Activated CD4-positive, alpha-beta T cell treated with anti-CD3 and anti-CD28 coated beads, Interleukin-2, Interleukin-4, amounts not matched to agents 100 ng/mL and 50 ng/mL, durations not matched to agents 16 hours and 8 hours (primary cell): ENCODE results near the gene SOHLH2.

Experiments
- DNase-seq: peaks from one replicate; pipeline ENCODE4 v3.0.0-alpha.2; 2020; ENCODE audit warnings: low spot score

SOHLH2 gene

DNA sequence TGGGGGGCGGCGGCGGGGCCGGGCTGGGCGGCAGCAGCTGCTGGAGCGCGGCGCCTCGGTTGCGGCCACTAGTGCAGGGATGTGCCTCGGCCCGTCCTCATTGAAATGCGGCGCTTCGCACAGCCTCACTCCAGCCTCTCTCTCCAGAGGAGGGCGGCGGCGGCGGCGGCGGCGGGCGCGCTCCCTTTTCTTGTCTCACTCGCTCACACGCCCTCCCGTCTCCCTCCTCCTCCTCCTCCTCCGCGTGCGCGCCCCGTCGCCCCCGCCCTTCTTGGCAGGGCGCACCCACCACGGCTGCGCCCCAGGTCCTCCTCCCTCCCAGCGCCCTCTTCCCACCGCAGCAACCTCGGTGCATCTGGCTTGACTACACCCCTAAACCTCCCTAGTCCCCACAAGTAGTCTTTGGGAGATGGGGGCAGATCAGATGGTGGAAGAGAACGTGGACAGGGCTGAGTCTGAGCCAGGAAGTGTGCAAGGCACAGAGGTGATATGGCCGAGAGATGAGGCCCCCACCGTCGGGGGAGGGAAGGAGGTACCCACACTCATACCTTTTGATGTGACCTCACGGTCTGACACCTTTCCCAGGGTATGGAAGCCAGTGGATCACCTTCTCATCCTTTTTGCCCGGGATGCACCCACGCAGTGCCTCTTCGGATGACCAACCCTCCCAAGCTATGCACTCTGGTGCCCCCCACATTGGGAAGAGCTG is 83.0 kb downstream of the SOHLH2 start, which contains the start of gene DCLK1:
Gene DCLK1, minus strand, starts transcription at position 161 of the 709 bp plus-strand sequence.
- no peak for DNase-seq

GRCh38 chr13:36130552-36131221 is 83.7 kb downstream of the SOHLH2 start:
- no peak for DNase-seq

DNA sequence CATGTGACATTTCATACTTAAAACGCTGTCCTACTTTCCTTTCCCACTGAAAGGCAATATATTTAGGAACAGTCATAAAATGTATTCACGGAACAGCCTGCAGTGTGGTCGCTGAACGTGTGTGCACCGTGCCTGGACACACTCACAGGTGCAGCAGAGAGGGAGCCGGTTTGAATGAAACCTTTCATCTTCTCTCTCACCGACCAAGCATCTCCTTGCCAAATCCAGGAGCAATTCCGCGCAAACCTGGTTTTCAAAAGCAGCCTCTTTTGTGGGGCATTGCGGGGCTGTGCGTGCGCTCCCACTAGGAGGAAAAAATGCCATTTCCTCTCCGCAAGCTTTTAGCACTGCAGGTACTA is 84.2 kb downstream of the SOHLH2 start:
- DNase-seq = no peak

DNA sequence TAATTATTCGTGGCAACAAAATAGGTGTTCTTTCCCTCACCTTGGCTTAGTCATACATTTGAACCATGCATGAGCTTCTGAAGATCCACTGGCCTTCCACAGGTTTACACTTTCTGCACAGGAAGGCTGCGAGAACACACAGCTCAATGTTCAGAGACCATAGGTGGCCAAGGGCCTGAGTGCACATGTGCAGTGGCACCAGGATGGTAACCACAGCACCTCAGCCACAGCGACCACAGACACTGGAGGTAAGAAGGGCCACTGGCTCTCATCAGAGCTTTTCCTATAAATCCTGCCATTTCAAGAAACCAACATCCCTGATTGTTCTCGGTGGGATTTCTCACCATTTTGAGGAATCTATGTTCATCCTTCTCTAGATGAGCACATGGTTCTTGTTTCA is 84.8 kb downstream of the SOHLH2 start:
- no peak for DNase-seq

DNA sequence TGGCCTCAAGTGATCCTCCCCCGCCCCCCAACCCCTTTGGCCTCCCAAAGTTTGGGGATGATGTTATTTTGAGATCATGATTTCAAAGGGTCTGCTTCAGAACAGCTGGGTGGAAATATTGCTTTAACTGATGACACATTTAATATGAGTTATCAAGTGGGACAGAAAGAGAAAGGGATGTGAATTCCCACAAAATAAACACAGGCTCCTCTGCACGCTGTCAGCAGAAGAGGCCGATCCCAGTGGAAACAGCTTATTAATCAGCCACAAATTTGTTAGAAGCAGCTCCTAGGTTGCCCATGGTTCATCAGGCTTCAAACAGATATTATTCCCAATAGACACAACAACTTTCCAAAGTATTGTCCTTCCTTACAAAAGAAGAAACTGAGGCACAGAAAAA is 87.9 kb downstream of the SOHLH2 start:
- no peak for DNase-seq

- no peak for DNase-seq
These were observed 88.5 kb downstream of the SOHLH2 start for GRCh38 chr13:36125841-36126240.

DNA sequence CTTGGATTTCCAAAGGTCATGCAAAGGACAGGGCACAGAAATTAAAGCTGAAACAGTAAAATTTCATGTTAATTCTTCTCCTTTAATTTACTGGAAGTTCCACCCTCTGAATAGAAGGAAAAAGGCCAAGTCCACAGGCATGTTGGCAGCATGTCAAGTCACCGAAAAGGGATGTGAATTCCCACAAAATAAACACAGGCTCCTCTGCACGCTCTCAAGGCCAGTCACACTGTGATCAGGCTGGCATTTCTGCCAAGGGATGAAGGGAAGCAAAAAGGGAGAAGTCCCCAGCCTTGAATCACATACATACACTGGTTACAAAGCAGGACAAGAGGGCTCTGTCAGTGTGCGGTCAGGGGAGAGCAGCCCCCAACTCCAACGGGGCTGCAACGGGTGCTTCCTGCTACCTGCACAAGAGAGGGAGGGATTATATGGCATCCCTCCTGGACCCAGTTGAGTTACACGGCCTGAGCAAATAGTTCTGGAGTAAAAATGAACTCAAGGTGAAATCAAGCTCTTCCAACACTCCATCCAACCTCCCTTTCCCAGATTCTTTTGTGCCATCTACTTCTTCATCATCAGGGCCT is 90.0 kb downstream of the SOHLH2 start:
- DNase-seq = no peak
